Osteocyte (in vitro differentiated cells): ENCODE measurements around the gene STRN. TPM values are rescaled to one million over a fixed set of nuclear protein-coding genes. Genes with fewer than 3 reads are reported as not detected.

Source experiments
- DNase-seq: peaks from one replicate; pipeline ENCODE4 v3.0.0; 2021; ENCODE audit warnings: mixed read lengths; ENCODE audit not compliant: unreplicated experiment; ENCODE audit errors: extremely low spot score
- H3K27ac Mint-ChIP-seq: one replicate; pipeline ENCODE4 v1.8.0; 2021; ENCODE audit warnings: mild to moderate bottlenecking, mixed read lengths; ENCODE audit not compliant: unreplicated experiment
- H3K27me3 Mint-ChIP-seq: one replicate; pipeline ENCODE4 v1.8.0; 2021; ENCODE audit warnings: mixed read lengths; ENCODE audit not compliant: unreplicated experiment
- H3K36me3 Mint-ChIP-seq: one replicate; pipeline ENCODE4 v1.8.0; 2021; ENCODE audit warnings: mixed read lengths; ENCODE audit not compliant: unreplicated experiment
- H3K4me1 Mint-ChIP-seq: one replicate; pipeline ENCODE4 v1.8.0; 2021; ENCODE audit warnings: mixed read lengths; ENCODE audit not compliant: unreplicated experiment
- H3K4me3 Mint-ChIP-seq: one replicate; pipeline ENCODE4 v1.8.0; 2021; ENCODE audit warnings: mild to moderate bottlenecking, moderate library complexity, mixed read lengths; ENCODE audit not compliant: unreplicated experiment
- H3K9me3 Mint-ChIP-seq: one replicate; pipeline ENCODE4 v1.8.0; 2021; ENCODE audit warnings: mixed read lengths; ENCODE audit not compliant: unreplicated experiment
- total RNA-seq: library from RNA; stranded (reverse); gene quantifications from 2 replicates; pipeline ENCODE4 v1.2.1, GENCODE V29; 2021
- TF ChIP-seq, protein P1 (sequence below): fragments of 200-600 bp; sonication (generic); IDR thresholded peaks from 2 replicates; pipeline ENCODE4 v1.5.0; 2021; ENCODE audit warnings: antibody characterized with exemption, mild to moderate bottlenecking, moderate library complexity

The STRN gene
- total RNA-seq, 1 donor from 2014 or later, result 27.2 TPM

GRCh38 chr2:36964496-36965058 is 1.8 kb downstream of the STRN start:
- no peaks in the 10 kb centered on the region for H3K27me3 Mint-ChIP-seq
- H3K27ac Mint-ChIP-seq, result peak overlapping the region; percentile 77
- H3K4me1 Mint-ChIP-seq, result peaks cover 34% of the 10 kb centered on the region
- no peaks in the 10 kb centered on the region for H3K36me3 Mint-ChIP-seq
- no peak for DNase-seq
- H3K4me3 Mint-ChIP-seq, result peak overlapping the region; percentile 91
- TF ChIP-seq, protein P1, sequence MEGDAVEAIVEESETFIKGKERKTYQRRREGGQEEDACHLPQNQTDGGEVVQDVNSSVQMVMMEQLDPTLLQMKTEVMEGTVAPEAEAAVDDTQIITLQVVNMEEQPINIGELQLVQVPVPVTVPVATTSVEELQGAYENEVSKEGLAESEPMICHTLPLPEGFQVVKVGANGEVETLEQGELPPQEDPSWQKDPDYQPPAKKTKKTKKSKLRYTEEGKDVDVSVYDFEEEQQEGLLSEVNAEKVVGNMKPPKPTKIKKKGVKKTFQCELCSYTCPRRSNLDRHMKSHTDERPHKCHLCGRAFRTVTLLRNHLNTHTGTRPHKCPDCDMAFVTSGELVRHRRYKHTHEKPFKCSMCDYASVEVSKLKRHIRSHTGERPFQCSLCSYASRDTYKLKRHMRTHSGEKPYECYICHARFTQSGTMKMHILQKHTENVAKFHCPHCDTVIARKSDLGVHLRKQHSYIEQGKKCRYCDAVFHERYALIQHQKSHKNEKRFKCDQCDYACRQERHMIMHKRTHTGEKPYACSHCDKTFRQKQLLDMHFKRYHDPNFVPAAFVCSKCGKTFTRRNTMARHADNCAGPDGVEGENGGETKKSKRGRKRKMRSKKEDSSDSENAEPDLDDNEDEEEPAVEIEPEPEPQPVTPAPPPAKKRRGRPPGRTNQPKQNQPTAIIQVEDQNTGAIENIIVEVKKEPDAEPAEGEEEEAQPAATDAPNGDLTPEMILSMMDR, result no peak
- no peaks in the 10 kb centered on the region for H3K9me3 Mint-ChIP-seq

DNA sequence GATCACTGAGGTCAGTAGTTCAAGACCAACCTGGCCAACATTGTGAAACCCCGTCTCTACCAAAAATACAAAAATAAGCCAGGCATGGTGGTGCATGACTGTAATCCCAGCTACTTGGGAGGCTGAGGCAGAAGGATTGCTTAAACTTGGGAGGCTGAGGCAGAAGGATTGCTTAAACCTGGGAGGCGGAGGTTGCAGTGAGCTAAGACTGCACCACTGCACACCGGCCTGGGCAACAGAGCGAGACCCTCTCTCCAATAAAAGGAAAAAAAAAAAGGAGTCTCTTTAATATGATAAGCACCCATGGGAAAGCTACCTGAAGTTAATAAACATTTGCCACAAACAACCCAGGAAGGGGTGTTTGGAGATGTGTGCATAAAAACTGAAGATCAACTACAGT is 2.6 kb downstream of the STRN start:
- TF ChIP-seq, protein P1, result no peak
- Mint-ChIP-seq H3K4me1 (peaks cover 34% of the 10 kb centered on the region), H3K36me3 (no peaks in the 10 kb centered on the region), H3K27ac (no peak overlapping the region), H3K4me3 (no peak overlapping the region), H3K27me3 (no peaks in the 10 kb centered on the region), H3K9me3 (no peaks in the 10 kb centered on the region)
- no peak for DNase-seq

- TF ChIP-seq, protein P1, result no peak
- Mint-ChIP-seq H3K36me3 (peaks cover 4% of the 10 kb centered on the region), H3K27me3 (no peaks in the 10 kb centered on the region), H3K4me1 (peaks cover 38% of the 10 kb centered on the region), H3K9me3 (no peaks in the 10 kb centered on the region), H3K27ac (no peak overlapping the region), H3K4me3 (no peak overlapping the region)
- no peak for DNase-seq
Observed at GRCh38 chr2:36963106-36963505, 3.2 kb downstream of the STRN start.

DNA sequence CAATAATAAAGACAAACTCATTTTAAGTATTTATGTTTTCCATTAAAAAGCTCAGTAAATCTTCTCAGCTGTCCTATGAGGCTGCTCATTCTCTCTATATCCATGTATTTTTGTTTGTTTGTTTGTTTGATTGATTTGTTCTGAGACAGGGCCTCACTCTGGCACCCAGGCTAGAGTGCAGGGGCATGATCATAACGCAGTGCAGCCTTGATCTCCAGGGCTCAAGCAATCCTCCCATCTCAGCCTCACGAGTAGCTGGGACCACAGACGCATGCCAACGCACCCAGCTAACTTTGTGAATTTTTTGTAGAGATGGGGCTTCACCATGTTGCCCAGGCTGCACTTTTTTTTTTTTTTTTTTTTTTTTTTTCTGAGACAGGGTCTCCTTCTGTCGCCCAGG is 5.6 kb downstream of the STRN start:
- no peak overlapping the region for H3K27ac Mint-ChIP-seq
- no peak for DNase-seq
- TF ChIP-seq, protein P1, result no peak
- peaks cover 4% of the 10 kb centered on the region for H3K36me3 Mint-ChIP-seq
- H3K9me3 Mint-ChIP-seq, result no peaks in the 10 kb centered on the region
- H3K27me3 Mint-ChIP-seq, result no peaks in the 10 kb centered on the region
- peaks cover 27% of the 10 kb centered on the region for H3K4me1 Mint-ChIP-seq
- H3K4me3 Mint-ChIP-seq, result no peak overlapping the region

DNA sequence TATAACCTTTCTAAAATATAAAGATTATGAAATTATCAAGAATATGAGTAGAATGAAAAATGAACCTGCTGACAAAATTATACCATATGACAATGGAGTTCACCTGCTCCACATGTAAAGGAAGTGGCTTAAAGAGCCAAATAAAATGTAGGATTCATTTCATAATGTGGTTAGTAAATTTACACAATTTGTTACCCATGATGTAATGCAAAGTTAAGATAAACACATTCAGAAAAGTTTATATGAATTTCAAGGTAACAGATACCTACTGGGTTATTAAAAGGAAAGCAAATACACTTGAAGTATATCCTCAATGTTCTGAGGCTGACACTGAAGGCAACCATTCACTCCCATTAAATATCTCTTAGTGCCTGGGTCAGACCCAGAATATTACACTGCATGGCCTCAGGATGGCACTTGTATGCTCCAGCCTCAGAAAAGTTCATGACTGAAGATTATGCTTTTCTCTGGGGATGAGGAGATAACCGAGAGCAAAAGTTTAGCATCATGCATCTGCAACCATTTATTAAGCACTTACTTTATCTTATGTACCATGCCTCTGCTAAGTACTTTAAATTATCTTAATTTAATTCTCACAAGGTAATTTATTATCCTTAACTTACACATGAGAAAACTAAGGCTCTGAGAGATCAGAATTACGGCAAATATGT is 6.2 kb downstream of the STRN start:
- Mint-ChIP-seq H3K9me3 (no peaks in the 10 kb centered on the region), H3K27ac (no peak overlapping the region), H3K4me3 (no peak overlapping the region), H3K36me3 (peaks cover 4% of the 10 kb centered on the region), H3K27me3 (no peaks in the 10 kb centered on the region), H3K4me1 (peaks cover 22% of the 10 kb centered on the region)
- no peak for DNase-seq
- TF ChIP-seq, protein P1, result no peak
